Forelimb muscle (tissue), 1 donor: ENCODE data around the gene MYOD1. TPM values are rescaled to one million over a fixed set of nuclear protein-coding genes. Genes with fewer than 3 reads are reported as not detected.

Source experiments
- DNase-seq: peaks from one replicate; pipeline ENCODE4 v3.0.0-alpha.2; 2013; ENCODE audit warnings: low read depth
- polyA plus RNA-seq: library from polyadenylated mRNA; unstranded; fragments of 120-200 nt; gene quantifications from one replicate; pipeline ENCODE4 v1.2.1, GENCODE V29; 2013; ENCODE audit not compliant: insufficient read length

The MYOD1 gene
- polyA plus RNA-seq: 71.6 TPM

DNA sequence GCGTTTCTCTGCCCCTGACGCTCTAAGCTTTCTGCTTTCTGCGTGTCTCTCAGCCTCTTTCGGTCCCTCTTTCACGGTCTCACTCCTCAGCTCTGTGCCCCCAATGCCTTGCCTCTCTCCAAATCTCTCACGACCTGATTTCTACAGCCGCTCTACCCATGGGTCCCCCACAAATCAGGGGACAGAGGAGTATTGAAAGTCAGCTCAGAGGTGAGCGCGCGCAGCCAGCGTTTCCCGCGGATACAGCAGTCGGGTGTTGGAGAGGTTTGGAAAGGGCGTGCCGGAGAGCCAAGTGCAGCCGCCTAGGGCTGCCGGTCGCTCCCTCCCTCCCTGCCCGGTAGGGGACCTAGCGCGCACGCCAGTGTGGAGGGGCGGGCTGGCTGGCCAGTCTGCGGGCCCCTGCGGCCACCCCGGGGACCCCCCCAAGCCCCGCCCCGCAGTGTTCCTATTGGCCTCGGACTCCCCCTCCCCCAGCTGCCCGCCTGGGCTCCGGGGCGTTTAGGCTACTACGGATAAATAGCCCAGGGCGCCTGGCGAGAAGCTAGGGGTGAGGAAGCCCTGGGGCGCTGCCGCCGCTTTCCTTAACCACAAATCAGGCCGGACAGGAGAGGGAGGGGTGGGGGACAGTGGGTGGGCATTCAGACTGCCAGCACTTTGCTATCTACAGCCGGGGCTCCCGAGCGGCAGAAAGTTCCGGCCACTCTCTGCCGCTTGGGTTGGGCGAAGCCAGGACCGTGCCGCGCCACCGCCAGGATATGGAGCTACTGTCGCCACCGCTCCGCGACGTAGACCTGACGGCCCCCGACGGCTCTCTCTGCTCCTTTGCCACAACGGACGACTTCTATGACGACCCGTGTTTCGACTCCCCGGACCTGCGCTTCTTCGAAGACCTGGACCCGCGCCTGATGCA lies at the start of gene MYOD1:
MYOD1 (plus strand) TSS at position 544 of the 910 bp plus-strand sequence; CDS start at position 756, 212 bp downstream.
- DNase-seq: no peak

DNA sequence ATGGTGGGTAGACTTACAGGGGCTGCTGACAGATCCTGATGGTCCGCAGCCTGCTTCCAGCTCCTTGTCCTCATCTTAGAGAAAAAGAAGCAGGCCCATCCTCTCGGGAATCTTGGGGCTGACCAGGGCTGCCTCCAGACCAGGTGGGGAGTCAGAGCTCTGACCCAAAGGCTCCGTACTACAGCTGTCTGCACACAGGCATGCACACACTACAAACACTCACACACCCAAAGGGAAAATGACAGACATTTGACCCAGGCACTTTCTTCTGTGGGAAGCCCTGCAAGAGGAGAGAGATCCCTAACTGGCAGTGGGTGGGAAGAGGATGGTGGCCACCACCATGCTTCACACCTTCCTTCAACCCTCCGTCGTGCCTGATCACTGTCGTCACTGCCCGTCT lies 46.9 kb upstream of the MYOD1 start:
- DNase-seq: no peak

DNA sequence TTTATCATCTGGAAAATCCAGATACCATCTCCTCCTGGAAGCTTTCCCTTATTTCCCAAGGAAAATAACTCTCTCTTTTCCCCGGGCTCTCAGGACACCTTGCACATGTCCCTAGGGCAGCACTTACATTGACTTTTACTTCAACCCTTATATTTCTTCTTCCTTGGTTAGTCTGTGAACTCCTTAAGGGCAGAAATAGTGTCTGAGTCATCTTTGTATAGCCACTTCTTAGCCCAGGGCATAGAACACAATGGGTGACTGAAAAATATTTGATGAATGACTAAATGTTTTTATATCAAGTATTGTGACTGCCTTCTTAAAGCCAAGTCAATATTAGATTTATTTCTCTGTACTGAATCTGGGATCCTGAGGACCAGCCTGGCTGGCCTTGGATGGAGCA lies 45.4 kb upstream of the MYOD1 start:
- no peak for DNase-seq

DNA sequence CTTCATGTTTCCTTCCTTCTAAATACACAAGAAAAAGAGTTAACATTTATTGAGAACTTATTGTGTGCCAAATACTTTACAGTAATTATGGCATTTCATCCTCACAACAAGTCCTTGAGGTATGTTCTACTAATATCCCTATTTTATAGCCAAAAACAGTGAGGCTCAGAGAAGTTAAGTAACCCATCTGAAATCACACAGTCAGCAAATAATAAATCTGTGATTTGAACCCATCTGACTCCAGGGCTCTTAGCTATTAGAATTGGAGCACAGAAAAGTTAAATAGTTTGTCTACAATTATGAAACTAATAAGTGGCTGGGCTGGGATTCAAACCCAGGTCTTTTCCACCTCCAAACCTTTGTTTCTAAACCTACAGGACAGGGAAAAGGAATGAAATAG lies 36.5 kb upstream of the MYOD1 start:
- no peak for DNase-seq

DNA sequence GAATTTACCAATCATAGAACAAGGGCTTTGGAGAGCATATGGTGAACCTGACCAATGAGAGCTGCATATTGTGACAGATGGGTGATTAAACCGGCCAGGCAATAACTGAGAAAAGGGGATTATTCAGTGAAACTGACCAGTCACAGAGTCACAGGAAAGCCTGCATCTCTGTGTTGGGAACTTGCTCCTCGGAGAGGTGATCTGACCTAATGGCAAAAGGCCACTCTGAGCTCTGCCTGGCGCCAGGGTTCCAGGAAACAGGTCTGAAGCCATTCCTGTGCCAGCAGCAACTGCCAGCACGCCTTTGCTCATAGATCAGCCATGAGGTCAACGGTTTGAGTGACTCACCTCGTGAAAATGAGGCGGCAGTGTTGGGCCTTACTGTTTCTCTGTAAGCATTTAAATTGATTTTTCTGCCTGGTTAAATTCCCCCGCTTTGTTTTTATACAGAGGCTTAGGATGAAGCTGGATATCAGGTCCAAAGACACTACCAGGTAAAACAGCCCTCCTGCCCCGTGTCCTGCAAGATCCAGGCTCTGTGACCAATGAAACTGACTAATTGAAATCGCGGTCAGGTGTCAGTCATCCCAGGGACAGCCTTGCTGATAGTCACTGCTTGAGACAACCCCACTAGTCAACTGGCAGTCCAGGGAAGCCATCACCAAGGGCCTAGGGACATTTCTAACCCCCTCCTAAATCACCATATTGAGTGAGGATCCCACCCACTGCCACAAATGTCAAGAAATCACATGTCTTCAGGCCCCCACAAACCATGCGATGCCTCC lies 35.8 kb upstream of the MYOD1 start:
- no peak for DNase-seq

DNA sequence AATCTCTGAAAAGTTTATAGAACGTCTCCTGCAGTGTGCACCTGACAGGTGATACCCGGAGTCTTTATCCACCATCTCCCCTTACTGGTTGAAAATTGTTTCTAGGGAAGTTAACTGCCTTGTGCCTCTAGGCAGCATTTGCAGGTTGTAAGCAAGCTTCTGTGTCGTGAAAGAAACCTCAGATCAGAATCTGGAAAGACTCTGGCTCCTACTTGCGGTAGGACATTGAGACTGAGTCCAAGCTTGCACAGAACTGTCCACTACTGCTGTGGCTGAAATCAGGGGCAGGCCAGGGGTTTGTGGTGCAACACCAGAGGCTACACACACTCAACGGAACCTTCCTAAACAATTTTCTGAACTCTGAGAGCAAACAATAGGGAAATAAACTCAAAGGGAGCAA lies 34.8 kb upstream of the MYOD1 start:
- no peak for DNase-seq

DNA sequence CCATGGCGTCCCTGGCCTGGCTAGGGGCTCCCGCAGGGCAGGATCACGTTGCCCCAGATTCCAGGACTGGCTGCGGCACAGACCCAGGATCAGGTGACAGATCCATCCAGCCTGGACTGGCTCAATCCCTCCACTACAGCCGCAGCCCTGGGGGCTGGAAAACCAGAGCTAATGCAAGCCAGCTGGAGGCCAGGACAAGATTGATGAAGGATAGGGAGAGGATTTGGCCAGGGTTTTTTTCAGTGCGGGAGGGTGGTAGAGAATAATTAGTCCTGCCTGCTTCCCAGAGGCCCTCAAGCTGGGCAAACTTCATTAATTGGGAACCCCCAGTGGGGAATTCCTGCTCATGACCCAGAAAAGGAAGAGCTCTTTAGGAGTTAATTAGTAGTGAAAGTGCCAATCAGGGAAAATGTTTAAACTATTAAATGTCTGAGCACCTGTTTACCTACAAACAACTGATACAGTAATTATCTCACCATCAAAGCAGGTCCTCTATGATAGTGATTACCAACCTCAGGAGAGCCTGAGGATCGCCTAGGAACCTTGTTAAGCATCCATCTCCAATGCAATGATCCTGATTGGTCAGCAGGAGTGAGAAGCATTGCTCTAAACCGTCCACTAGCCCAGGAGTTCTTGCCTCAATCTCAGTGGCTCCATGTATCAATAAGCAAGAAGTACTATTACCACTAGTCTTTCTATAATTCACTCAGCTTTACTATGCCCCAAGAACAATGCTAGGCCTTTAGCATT lies 33.0 kb upstream of the MYOD1 start:
- DNase-seq: no peak

DNA sequence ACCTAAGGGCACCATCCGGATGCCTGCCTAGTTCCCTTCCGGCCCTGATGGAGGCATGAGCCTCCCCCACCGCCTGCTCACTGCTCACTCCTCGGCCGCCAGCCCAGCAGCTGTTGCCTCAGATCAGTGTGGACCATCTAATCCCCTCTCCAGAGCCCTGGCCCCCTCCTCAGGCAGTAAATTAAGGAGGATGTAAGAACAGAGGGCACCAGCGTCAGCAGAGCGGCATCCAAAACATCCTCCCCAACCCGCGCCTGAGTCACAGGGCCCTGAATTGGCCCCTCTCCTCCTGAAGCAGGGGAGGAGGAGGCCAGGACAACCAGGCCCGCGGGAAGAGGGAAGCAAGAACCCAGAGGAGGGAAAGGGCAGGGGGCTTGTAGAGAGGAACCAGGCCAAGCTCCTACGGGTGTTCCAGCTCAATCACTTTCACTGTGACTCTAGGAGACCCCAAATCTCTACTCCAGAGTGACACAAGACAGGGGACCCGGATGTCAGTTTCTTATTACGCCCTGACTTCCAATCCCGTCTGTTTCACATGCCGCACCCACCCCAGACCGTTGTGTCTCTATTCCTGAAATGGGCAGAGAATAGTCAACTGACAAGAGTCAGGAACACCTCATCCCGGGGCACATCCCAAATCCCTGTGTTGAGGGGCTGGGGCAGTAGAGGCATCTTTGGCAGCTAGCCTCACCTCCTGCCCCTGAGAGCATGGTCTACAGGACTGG lies 31.3 kb upstream of the MYOD1 start:
- DNase-seq: no peak

DNA sequence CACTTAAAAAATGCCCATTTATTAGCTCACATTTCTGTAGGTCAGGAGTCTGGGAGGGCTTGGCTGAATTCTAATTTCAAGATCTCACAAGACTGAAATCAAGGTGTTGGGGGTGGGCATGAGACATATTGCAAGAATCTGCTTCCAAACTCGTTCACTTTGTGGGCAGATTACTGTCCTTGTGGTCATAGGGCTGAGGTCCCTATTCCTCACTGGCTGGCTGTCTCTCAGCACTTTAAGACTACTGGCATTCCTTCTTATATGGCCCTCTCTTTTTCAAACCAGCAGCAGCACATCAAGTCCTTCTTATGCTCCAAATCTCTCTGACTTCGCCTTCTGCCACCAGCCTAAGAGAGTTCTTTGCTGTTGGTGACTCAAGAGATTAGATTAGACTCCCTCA lies 27.8 kb upstream of the MYOD1 start:
- DNase-seq: no peak

DNA sequence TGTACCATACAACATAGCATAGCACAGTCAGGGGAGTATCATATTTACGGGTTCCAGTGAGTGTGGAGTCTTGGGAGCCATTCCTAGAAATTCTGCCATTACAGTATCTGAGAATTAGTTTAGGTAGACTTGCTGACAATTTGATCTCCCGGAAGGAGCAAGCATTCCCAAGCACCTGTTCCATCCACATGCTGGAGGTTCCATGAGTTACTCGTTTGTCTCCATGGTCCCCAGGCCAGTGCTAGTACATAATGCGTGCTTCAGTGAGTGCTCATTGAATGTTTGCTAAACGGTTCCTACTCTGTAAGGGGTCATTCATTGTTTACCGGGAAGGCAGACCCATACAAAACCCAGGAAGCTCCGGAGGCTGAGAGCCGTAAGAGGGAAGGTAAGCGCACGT lies 27.4 kb upstream of the MYOD1 start:
- DNase-seq: no peak

DNA sequence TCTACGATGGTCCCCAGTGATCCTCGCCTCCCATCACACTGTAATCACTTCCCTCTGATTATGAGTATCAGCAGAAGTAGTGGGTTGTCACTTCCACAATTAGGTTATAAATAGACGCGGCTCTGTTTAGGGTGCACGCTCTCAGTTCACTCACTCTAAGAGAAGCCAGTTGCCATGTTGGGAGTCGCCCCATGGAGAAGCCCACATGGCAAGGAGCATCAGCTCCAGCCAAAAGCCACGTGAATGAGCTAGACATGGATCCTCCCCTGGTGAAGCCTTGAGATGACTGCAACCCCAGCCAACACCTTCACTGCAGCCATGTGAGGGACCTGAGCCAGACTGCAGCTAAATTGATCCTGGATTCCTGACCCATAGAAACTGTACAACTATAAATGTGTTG lies 26.4 kb upstream of the MYOD1 start:
- no peak for DNase-seq

DNA sequence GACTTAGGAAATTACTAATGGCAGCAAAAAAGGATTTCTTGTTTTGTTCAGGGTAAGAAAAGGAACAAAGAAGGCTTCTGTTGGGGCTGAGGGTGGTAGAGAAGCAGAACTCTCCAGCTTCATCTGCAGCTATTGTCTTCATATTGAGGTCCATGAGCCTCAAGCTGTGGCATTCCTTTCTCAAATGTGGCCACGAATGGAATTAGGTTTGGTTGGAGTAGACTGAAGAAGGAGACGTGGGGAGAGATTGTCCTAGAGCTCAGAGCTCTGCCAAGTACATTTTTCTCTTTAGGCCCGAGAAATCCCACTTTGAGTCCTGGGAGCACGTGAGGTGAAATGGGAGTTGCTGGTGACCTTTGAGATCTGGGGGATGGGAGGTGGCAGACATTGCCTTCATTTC lies 25.8 kb upstream of the MYOD1 start:
- no peak for DNase-seq

DNA sequence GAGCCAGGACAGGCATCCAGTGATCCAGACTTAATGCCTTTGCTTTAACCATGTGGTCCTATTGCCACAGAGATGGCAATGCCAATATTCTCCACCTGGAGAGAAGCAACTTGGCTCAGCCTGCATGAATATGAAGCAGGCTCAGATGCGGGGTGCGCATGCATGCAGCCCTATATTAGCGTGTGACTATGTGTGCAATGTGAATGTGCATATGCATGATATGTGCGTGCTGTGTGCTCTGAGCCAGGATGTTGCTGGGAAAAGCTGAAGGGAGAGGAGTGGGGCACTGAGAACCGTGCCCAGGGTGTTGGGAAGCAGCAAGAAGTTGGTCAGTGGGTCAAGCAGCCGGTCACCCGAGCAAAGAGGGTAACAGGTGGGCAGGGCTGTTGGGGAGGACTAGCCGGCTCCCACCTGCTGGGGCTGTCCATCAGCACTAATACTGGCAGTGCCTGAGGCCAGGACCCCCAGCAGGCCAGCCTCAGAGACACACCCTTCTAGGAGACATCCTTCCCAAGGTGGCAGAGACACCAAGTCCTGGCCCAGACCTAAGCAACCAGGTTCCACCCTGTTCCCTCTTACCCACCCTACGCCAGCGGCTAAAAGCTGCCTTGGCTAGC lies 24.8 kb upstream of the MYOD1 start:
- no peak for DNase-seq

DNA sequence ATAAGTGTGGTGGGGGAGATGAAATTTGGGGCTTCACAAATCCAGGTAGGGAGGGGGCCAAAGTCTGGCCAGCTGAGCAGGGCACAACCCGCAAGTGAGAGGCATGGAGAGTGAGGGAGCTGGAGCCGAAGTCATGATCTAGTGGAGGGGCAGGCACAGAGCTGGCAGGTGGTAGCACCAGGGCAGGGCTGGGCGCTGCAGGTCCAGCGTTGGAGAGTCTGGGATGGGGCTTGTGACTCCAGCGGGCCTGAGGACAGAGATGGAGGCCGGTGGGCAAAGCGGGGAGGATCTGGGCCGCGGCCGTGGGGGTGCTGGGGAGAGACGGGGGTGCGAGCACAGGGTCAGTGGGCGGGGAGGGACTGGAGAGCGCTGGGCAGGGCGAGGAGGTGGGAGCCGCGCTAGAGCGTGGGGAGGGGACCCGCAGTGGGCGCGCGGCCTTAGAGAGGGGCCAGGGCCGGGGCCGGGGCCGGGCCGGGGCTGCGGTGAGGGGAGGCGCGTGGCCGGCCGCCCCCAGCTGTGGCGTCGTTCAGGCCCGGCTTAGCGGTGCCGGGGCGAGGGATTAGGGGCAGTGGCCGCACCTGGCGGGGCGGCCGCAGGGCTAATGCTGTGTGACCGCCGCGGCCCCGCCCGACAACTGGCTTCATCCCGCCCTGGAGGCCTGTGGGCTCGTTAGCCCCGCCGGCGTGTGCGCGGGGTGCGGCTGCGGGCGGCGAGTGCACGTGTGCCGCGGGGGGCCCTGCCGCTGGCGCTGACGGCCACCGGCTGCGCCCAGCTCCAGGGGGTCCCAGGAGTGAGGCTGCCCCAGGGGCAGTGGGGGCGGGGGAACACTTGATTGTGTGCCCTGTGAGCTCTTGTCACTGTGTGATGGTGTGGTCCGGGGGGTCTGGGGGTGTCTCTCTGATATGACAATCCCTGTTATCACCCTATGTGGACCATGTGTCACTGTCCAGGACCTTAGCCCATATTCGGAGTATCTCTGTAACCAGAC lies 23.6 kb upstream of the MYOD1 start:
- no peak for DNase-seq

DNA sequence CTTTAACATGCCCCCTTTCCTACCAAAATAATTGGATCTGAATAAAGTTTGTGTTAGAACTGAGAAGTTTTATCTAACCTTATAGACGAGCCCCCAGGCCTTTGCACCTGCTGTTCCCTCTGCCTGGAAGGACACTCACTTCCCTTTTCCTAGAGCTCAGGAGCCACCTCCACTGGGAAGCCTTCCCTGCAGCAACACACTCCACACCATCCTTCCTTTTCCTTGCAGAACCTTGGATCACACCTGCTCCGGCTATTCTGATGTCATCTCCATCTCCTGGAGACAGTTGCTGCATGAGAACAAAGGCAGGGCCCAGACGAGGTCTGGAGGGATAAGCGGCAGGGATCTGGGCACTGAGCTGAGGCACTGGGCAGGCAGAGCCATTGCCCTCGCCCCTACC lies 22.6 kb upstream of the MYOD1 start:
- DNase-seq: no peak

DNA sequence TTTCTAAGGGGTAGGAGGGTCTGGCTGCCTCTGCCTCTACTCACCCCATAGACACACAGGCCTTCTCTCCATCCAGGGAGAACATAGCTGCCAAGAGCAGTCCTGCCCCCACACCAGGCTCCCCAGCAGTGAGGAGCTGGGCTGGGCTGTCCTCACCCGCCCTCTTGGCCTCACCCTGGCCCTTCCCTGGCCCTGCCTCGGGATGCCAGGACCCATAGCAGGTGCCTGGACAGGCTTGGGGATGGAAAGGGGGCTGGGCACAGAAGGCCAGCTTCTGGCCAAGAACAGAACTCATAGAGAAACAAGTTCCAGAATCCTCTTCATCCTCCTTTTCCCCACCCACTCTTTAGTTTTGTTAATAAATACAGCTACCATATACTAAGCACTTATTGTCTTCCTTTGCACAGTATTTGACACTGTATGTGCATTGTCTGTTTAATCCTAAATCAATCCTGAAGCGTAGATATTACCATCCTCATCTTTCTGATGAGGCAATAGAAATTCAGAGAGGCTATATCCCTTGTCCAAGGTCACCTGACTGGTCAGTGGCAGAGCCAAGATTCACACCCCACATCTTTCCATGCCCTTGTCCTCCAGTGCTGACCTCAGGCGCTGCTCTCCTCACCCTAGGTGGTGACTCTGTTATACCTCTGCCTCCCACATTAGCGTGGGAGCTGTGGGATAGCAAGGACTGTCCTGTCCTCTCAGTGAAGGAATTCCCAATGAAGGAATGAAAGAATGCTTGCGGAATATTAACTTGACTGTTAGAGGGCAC lies 22.0 kb upstream of the MYOD1 start:
- no peak for DNase-seq

DNA sequence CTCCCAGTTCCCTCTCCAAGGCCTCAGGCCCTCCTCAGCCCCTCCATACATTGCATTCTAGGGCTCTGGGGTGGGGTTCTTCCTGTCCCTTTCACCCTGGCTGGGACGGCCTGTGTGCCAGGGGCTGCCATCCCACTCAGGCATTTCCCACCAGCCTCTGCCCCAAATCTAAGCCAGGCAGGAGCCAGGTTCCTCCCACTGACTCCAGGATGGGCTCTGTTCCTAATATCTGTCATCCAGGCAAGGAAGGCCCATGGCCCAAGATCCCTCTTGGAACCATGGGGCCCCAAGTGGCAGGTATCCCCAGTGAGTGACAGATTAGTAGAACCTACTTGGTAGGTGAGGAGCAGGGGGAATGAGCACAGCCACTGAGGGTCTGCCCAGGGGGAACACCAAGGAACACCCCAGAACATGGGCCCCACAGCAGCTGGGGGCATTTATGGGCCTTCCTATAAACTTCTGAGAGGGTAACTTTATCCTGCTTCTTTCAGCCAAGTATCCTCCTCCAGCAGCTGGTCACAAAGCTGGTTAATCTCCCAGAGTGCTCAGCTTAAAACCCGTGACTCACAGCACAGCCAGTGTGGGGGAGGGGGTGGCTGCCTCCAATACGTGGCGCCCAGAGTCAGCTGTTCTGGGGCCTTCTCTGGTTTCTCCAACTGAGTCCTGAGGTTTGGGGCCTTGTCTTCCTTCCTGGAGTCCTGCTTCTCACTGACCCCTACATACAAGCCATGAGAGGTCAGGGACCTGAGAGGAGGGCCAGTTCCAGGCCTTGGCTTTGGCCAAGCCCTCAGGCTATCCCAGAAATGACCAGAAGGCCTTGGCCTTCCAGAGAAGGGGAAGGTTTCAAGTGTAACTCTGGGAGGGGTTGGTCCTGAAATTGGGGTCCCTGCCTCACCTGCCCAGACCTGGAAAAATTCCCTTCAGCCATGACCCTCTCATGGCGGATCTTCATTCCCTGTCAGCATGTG lies 19.9 kb upstream of the MYOD1 start:
- DNase-seq: peak; percentile 19

DNA sequence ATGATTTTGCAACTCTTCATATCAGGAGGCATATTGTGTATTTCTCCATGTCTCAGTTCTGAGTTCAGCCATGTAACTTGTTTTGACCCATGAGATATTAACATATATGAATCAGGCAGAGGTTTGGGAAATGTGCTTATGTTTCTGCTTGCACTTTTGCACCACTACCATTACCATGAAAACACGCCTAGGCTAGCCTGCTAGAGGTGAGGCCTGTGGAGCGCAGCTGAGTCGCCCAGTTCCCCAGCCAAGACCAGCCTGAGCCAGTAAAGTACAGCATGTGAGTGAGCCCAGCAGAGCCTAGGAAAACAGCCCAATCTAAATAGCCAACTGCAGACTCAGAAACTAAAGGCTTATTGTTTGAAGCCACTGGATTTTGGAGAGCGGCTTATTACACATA lies 18.4 kb upstream of the MYOD1 start:
- DNase-seq: no peak
